ENCODE results near the gene ATXN7. TPM values are rescaled to one million over a fixed set of nuclear protein-coding genes. Genes with fewer than 3 reads are reported as not detected.

Gene ATXN7
- total RNA-seq, 1 donor from 2014 or later, result 43.2 TPM

GRCh38 chr3:63986146-63986545 lies 122.5 kb downstream of the ATXN7 start:
- intact Hi-C loops (cut with DNase I), result loop anchor here (10.0 kb wide), 1 partner anchor 71 kb away; the partner anchor contains the start of gene SCAANT1
- Histone ChIP-seq H3K4me1 (peaks cover under 1% of the 10 kb centered on the region), H3K27ac (no peak overlapping the region), H3K9me3 (no peaks in the 10 kb centered on the region), H3K27me3 (no peaks in the 10 kb centered on the region), H3K36me3 (peaks cover 0 to 56% of the 10 kb centered on the region in 2 donors), H3K4me3 (no peak overlapping the region)
- no peak for TF ChIP-seq POLR2A (IDR thresholded peaks at IDR 0.05)
- TF ChIP-seq POLR2AphosphoS5 (IDR thresholded peaks at IDR 0.05; ENCODE audit: insufficient read depth in 1 of 2, low read depth in 1 of 2), result no peak
- no peak for TF ChIP-seq CTCF (IDR thresholded peaks at IDR 0.05)
- DNase-seq (ENCODE audit: extremely low spot score in 2 of 2), result no peak

- no peak overlapping the region for H3K4me3 ChIP-seq
- TF ChIP-seq CTCF (IDR thresholded peaks at IDR 0.05), result no peak
- TF ChIP-seq POLR2A (IDR thresholded peaks at IDR 0.05), result no peak
- TF ChIP-seq POLR2AphosphoS5 (IDR thresholded peaks at IDR 0.05; ENCODE audit: insufficient read depth in 1 of 2, low read depth in 1 of 2), result no peak
- no peaks in the 10 kb centered on the region for H3K9me3 ChIP-seq
- H3K27me3 ChIP-seq, result no peaks in the 10 kb centered on the region
- no peaks in the 10 kb centered on the region for H3K4me1 ChIP-seq
- DNase-seq (ENCODE audit: extremely low spot score in 2 of 2), result no peak
- H3K27ac ChIP-seq, result no peak overlapping the region
- peaks cover 0 to 57% of the 10 kb centered on the region in 2 donors for H3K36me3 ChIP-seq
- intact Hi-C loops (cut with DNase I), result loop anchor here (10.0 kb wide), 1 partner anchor 72 kb away; the partner anchor contains the start of gene SCAANT1
Measured at GRCh38 chr3:63986831-63987230, 123.2 kb downstream of the ATXN7 start.

GRCh38 chr3:63988943-63989342 lies 125.3 kb downstream of the ATXN7 start:
- Histone ChIP-seq H3K27ac (no peak overlapping the region), H3K4me3 (no peak overlapping the region), H3K4me1 (no peaks in the 10 kb centered on the region), H3K9me3 (no peaks in the 10 kb centered on the region), H3K36me3 (peaks cover 0 to 56% of the 10 kb centered on the region in 2 donors), H3K27me3 (no peaks in the 10 kb centered on the region)
- TF ChIP-seq POLR2A (IDR thresholded peaks at IDR 0.05), result no peak
- no peak for TF ChIP-seq POLR2AphosphoS5 (IDR thresholded peaks at IDR 0.05; ENCODE audit: insufficient read depth in 1 of 2, low read depth in 1 of 2)
- TF ChIP-seq CTCF (IDR thresholded peaks at IDR 0.05), result no peak
- intact Hi-C loops (cut with DNase I), result loop anchor here (10.0 kb wide), 1 partner anchor 74 kb away; the partner anchor contains the start of gene SCAANT1
- DNase-seq (ENCODE audit: extremely low spot score in 2 of 2), result no peak

- no peak for DNase-seq (ENCODE audit: extremely low spot score in 2 of 2)
- TF ChIP-seq CTCF (IDR thresholded peaks at IDR 0.05) (no peak), POLR2A (IDR thresholded peaks at IDR 0.05) (no peak)
- Histone ChIP-seq H3K4me1 (no peaks in the 10 kb centered on the region), H3K4me3 (no peak overlapping the region), H3K9me3 (no peaks in the 10 kb centered on the region), H3K36me3 (peaks cover 0 to 56% of the 10 kb centered on the region in 2 donors), H3K27me3 (no peaks in the 10 kb centered on the region), H3K27ac (no peak overlapping the region)
- intact Hi-C loops (cut with DNase I), result loop anchor here (10.0 kb wide), 1 partner anchor 635 kb away; no protein-coding TSS in a partner anchor
Measured at GRCh38 chr3:63990204-63990603, 126.5 kb downstream of the ATXN7 start.

GRCh38 chr3:63990733-63991132 lies 127.1 kb downstream of the ATXN7 start:
- peaks cover 0 to 61% of the 10 kb centered on the region in 2 donors for H3K36me3 ChIP-seq
- H3K4me3 ChIP-seq, result no peak overlapping the region
- H3K27ac ChIP-seq, result no peak overlapping the region
- no peaks in the 10 kb centered on the region for H3K4me1 ChIP-seq
- intact Hi-C loops (cut with DNase I), result loop anchor here (10.0 kb wide), 1 partner anchor 636 kb away; no protein-coding TSS in a partner anchor
- DNase-seq (ENCODE audit: extremely low spot score in 2 of 2), result no peak
- H3K9me3 ChIP-seq, result no peaks in the 10 kb centered on the region
- no peak for TF ChIP-seq CTCF (IDR thresholded peaks at IDR 0.05)
- TF ChIP-seq POLR2AphosphoS5 (IDR thresholded peaks at IDR 0.05; ENCODE audit: insufficient read depth in 1 of 2, low read depth in 1 of 2), result no peak
- TF ChIP-seq POLR2A (IDR thresholded peaks at IDR 0.05), result no peak
- H3K27me3 ChIP-seq, result no peaks in the 10 kb centered on the region
